Endothelial cell of hepatic sinusoid (primary cell): ENCODE results near the gene RFPL4A.

ENCODE experiments used
- in situ Hi-C: cut with HindIII; loops from 2 replicates; pipeline ENCODE4 v1.10.0; 2017; ENCODE audit warnings: low sequenced_read_pairs

RFPL4A gene

GRCh38 chr19:55801416-55801815 is 42.5 kb downstream of the RFPL4A start:
- in situ Hi-C loops: no loop called here

DNA sequence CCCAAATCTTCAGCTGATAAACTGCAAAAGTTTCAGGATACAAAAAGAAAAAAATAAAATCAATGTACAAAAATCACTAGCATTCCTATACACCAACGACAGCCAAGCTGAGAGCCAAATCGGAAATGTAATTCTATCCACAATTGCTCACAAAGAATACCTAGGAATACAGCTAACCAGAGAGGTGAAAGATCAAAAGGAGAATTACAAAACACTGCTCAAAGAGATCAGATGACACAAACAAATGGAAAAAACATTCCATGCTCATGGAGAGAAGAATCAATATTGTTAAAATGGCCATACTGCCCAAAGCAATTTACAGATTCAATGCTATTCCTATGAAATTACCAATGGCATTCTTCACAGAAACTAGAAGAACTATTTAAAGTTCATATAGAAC is 43.4 kb downstream of the RFPL4A start:
- in situ Hi-C loops: no loop called here

- in situ Hi-C loops: no loop called here
Observed at GRCh38 chr19:55809381-55810058, 50.6 kb downstream of the RFPL4A start.

DNA sequence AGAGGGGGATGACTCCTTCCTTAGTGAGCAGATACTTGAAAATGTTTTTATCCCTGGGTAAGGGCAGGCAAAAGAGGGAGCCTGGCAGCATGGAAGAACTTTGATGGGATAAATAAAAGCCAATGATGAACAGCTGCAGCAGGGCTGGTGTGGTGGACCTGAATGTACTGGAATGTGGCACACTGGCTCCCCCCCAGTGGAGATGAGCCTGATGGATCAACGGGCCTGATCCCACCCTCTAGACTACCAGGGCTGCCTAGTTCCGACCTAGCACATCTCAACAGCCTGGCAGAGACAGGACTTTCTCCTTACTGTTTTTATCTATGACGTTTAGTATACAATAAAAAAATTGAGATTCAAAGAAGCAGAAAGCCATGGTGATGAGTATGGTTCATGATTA is 52.4 kb downstream of the RFPL4A start:
- in situ Hi-C loops: no loop called here

DNA sequence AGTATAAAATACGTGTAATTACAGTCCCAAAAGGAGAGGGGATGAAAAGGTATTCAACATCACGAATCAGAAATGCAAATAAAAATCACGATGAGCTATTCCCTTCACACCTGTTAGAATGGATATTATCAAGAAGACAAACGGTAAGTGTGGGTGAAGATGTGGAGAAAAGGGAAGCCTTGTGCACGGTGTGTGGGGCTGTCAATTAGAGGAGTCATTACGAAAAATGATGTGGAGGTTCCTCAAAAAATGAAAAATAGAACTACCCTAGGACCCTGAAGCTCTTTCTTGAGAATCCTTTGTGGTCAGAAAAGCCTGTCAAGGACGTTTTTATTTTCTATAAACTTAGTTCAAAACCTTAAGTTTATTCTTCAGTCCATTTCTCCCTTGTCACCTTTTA is 53.6 kb downstream of the RFPL4A start:
- in situ Hi-C loops: no loop called here
